ENCODE results near the gene MID1. TPM values are rescaled to one million over a fixed set of nuclear protein-coding genes. Genes with fewer than 3 reads are reported as not detected.

The MID1 gene
- total RNA-seq, 2 experiments from 2014 or later = 0.61 to 1.1 TPM

GRCh38 chrX:10471418-10471817, 149.0 kb downstream of the MID1 start:
- CTCF ChIA-PET = no interaction called here
- H3K27me3 Mint-ChIP-seq = no peaks in the 10 kb centered on the region

GRCh38 chrX:10470009-10470408, 150.4 kb downstream of the MID1 start:
- Mint-ChIP-seq H3K9me3 (no peaks in the 10 kb centered on the region), H3K4me3 (no peak overlapping the region), H3K27me3 (no peaks in the 10 kb centered on the region), H3K36me3 (ENCODE audit: low read depth) (no peaks in the 10 kb centered on the region), H3K4me1 (ENCODE audit: low read depth) (no peaks in the 10 kb centered on the region), H3K27ac (no peak overlapping the region)
- DNase-seq (no peak), ATAC-seq (no peak)
- intact Hi-C loops (cut with micrococcal nuclease) = no loop called here
- ChIA-PET POLR2A (no interaction called here), CTCF (no interaction called here)
- TF ChIP-seq CTCF (IDR thresholded peaks at IDR 0.05) = no peak

More at GRCh38 chrX:10471418-10471817, 149.0 kb downstream of the MID1 start:
- no peak for TF ChIP-seq CTCF (IDR thresholded peaks at IDR 0.05)
- ATAC-seq (no peak), DNase-seq (no peak)
- H3K4me1 Mint-ChIP-seq (ENCODE audit: low read depth) = no peaks in the 10 kb centered on the region
- POLR2A ChIA-PET = no interaction called here
- H3K9me3 Mint-ChIP-seq = no peaks in the 10 kb centered on the region
- intact Hi-C loops (cut with micrococcal nuclease) = no loop called here
- no peak overlapping the region for H3K4me3 Mint-ChIP-seq
- no peaks in the 10 kb centered on the region for H3K36me3 Mint-ChIP-seq (ENCODE audit: low read depth)
- no peak overlapping the region for H3K27ac Mint-ChIP-seq

- H3K27ac Mint-ChIP-seq = no peak overlapping the region
- no peaks in the 10 kb centered on the region for H3K4me1 Mint-ChIP-seq (ENCODE audit: low read depth)
- intact Hi-C loops (cut with micrococcal nuclease) = no loop called here
- DNase-seq (no peak), ATAC-seq (no peak)
- H3K9me3 Mint-ChIP-seq = no peaks in the 10 kb centered on the region
- POLR2A ChIA-PET = no interaction called here
- no peaks in the 10 kb centered on the region for H3K36me3 Mint-ChIP-seq (ENCODE audit: low read depth)
- no peak overlapping the region for H3K4me3 Mint-ChIP-seq
- H3K27me3 Mint-ChIP-seq = no peaks in the 10 kb centered on the region
- CTCF ChIA-PET = no interaction called here
- no peak for TF ChIP-seq CTCF (IDR thresholded peaks at IDR 0.05)
Observed at GRCh38 chrX:10467793-10468192, 152.6 kb downstream of the MID1 start.

- H3K27ac Mint-ChIP-seq = no peak overlapping the region
- TF ChIP-seq CTCF (IDR thresholded peaks at IDR 0.05) = no peak
- H3K4me3 Mint-ChIP-seq = no peak overlapping the region
- no peaks in the 10 kb centered on the region for H3K36me3 Mint-ChIP-seq (ENCODE audit: low read depth)
- ATAC-seq (no peak), DNase-seq (no peak)
- CTCF ChIA-PET = no interaction called here
- intact Hi-C loops (cut with micrococcal nuclease) = no loop called here
- H3K27me3 Mint-ChIP-seq = no peaks in the 10 kb centered on the region
- no peaks in the 10 kb centered on the region for H3K9me3 Mint-ChIP-seq
- no peaks in the 10 kb centered on the region for H3K4me1 Mint-ChIP-seq (ENCODE audit: low read depth)
- POLR2A ChIA-PET = no interaction called here
Observed at GRCh38 chrX:10465254-10465653, 155.1 kb downstream of the MID1 start.

- no peak overlapping the region for H3K27ac Mint-ChIP-seq
- no peaks in the 10 kb centered on the region for H3K9me3 Mint-ChIP-seq
- ChIA-PET POLR2A (no interaction called here), CTCF (no interaction called here)
- no peaks in the 10 kb centered on the region for H3K27me3 Mint-ChIP-seq
- intact Hi-C loops (cut with micrococcal nuclease) = no loop called here
- TF ChIP-seq CTCF (IDR thresholded peaks at IDR 0.05) = no peak
- no peaks in the 10 kb centered on the region for H3K36me3 Mint-ChIP-seq (ENCODE audit: low read depth)
- no peak overlapping the region for H3K4me3 Mint-ChIP-seq
- DNase-seq (no peak), ATAC-seq (no peak)
- H3K4me1 Mint-ChIP-seq (ENCODE audit: low read depth) = no peaks in the 10 kb centered on the region
Observed at GRCh38 chrX:10457092-10457491, 163.3 kb downstream of the MID1 start.

Data from activated CD8-positive, alpha-beta T cell treated with anti-CD3 and anti-CD28 coated beads for 36 hours (primary cell).